HG03103 (cell line): ENCODE results near the gene INHBB.
A peak's percentile ranks its signal among the peaks of the same experiment; 100 is the strongest.
"Not testable (repeated sequence)": the region's sequence is repeated elsewhere in the genome, so short reads cannot be mapped to it uniquely, and the experiment has no call there.

ENCODE experiments used
- ATAC-seq: cut with Tn5 transposase; IDR thresholded peaks from one replicate; pipeline ENCODE4 v1.9.1; 2021; ENCODE audit warnings: low read depth; ENCODE audit not compliant: unreplicated experiment

The INHBB gene

GRCh38 chr2:120346026-120346666, at the start of gene INHBB:
INHBB (plus strand) TSS chr2:120346136; CDS start chr2:120346189, 53 bp downstream.
- no peak for ATAC-seq

- ATAC-seq, result no peak
These were observed 47.6 kb upstream of the INHBB start for GRCh38 chr2:120298173-120298835.

GRCh38 chr2:120299004-120299403, 46.9 kb upstream of the INHBB start:
- no peak for ATAC-seq

GRCh38 chr2:120299561-120299960, 46.4 kb upstream of the INHBB start:
- ATAC-seq, result no peak

GRCh38 chr2:120300385-120300784, 45.6 kb upstream of the INHBB start:
- ATAC-seq, result no peak

GRCh38 chr2:120301284-120301683, 44.7 kb upstream of the INHBB start:
- no peak for ATAC-seq

DNA sequence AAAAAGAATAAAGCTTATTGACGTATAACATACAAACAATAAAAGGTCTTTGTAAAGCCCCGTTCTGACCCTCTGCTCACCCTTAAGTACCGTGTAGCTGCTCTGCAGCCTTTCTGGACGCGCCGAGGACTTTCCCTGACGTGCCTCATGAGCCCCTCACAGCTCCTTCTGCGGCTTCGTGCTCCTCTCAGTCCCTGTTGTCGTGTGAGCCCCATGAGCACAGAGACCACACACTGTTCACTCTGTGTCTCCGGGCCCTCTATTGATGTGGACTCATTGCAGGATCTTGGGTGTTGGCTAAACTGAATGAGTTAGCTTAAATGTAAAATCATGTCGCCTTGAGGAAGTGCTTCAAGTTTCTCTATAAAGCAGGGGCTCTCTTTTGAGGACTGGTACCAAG, 43.6 kb upstream of the INHBB start:
- ATAC-seq, result no peak

DNA sequence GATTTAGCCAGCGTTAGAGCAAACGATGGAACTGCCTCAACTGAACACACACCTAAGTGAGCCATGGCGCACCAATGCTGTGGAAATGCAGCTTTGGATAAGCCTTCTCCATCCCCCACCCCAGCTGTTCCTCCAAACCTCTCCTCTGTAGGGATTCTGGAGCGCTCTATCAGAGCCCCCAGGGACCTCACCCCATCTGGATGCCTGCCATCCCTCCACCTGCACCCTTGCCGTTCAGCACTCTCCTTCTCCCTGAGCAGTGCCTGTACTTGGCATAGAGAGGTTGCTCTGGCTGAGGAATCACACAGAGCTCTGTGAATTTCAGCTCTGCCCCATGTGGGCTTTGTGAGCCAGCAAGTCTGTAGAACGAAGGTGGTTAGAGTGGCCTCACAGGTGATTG, 42.8 kb upstream of the INHBB start:
- no peak for ATAC-seq

- no peak for ATAC-seq
These were observed 40.6 kb upstream of the INHBB start for GRCh38 chr2:120305296-120305695.

DNA sequence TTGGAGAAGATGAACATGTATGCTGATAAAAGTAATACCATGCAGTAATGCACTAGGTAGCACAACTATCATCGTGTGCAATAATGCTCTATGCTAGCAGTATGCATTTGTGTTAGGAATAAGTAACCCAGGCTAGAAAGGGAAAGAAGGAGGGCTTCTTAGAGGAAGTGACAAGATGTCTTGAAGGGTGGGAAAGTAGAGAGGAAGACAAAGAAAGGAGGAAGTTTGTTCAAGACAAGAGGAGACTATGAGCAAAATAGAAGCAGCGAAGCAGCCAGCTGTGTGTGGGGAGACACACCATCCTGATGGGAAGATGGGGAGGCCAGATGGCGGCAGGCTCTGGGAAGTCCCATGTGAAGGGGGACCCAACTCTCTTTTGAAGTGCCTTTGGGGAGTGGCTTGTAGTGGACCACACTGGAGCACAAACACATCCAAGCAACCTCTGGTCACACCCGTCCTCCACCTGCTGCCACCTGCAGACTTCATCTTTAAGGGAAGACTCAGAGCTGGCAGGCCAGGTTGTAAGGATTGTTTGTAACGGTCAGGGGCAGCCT, 39.9 kb upstream of the INHBB start:
- ATAC-seq, result no peak

- no peak for ATAC-seq
These were observed 38.5 kb upstream of the INHBB start for GRCh38 chr2:120307482-120307881.

DNA sequence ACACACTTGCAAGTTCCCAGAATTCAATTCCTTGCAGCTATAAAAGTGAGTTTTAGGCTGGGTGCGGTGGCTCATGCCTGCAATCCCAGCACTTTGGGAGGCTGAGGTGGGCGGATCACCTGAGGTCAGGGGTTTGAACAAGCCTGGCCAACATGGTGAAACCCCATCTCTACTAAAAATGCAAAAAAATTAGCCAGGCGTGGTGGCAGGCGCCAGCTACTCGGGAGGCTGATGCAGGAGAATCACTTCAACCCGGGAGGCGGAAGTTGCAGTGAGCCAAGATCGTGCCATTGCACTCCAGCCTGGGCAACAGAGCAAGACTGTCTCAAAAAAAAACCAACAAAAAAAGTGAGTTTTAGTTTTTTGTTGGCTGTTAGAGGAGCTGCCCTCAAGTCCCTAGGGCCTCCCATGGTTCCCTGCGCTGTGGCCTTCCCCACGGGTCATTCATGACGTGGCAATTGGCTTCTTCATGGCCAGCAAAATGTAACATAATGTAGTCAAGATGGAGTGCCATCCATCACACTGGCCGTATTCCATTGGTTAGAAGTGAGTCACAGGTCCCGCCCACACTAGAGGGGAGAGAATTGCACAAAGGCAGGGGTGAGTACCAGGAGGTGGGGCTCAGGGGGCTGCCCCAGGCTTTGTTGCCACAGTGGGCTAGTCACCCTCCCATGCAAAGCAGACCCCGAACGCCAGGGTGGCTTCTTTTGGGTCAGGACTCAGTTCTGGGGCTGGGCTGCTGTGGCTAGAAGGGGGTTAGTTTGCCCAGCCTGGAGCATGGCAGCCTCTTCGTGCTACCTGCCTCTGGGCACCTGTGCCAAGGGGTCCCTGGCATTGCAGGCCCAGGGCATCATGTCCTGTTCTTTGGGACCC, 37.7 kb upstream of the INHBB start:
- ATAC-seq, result no peak

- ATAC-seq, result peak; percentile 52
These were observed 35.8 kb upstream of the INHBB start for GRCh38 chr2:120310136-120310535.

DNA sequence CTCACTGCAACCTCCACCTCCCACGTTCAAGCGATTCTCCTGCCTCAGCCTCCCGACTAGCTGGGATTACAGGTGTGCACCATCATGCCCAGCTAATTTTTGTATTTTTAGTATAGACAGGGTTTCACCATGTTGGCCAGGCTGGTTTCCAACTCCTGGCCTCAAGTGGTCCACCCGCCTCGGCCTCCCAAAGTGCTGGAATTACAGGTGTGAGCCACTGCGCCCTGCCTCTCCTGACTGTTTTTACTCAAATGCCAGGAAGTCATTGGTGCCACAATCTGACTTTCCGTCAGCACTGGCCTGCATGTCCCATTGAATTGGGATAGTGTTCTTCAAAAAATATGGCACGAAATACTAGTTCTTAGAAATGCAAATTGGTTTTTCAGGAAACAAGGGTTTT, 35.1 kb upstream of the INHBB start:
- not testable (repeated sequence) for ATAC-seq

GRCh38 chr2:120312076-120312475, 33.9 kb upstream of the INHBB start:
- ATAC-seq, result no peak

GRCh38 chr2:120312860-120313694, 32.9 kb upstream of the INHBB start:
- ATAC-seq, result peak; percentile 44

DNA sequence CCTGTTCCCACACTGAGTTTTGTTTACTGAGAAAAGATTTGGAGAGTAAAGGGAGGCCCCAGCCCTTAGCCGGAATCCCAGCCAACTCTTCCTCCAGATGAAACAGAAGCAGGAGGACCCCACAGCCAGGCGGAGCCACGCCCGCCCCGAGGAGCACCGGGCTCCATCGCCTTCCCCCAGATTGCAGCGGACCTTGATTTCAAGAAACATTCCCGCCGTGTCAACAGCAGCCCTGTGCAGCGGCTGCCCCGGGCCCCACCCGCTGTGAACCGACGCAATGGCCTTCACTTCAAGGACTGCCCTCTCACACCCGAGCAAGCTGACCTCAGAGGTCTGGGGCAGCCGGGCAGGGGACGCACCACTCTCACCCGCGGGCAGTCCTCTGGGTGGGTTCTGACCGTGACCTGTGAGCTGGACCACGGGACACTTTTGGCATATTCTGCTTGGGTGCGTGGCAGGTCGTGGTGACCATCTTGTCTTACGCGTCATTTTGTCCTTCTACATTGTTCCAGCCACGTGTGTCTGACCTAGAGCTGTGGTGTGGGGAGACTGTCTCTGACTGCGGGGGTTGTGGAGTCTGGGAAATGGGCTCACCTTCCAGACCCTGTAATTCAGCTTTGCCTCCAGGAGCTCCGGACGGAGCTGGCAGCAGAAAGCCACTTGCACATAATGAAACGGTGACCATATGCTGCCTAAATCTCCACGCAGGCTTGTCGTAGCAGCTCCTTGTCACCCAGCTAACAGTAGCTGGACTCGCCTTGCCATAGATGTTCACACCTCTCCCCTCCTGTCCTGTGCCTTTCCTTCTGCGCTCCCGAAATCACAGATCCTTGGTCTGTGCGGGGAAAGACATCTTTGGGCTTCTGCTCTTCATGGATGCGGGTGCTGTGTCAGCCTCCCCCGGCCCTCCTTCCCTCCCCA, 32.0 kb upstream of the INHBB start:
- no peak for ATAC-seq

- ATAC-seq, result no peak
These were observed 31.1 kb upstream of the INHBB start for GRCh38 chr2:120314690-120315366.
